Measurements from ENCODE around the gene ANKFN1. TPM values are rescaled to one million over a fixed set of nuclear protein-coding genes. Genes with fewer than 3 reads are reported as not detected.

ANKFN1 gene
- total RNA-seq, 1 experiment from 2014 or later, result 6.0 TPM

- no peaks in the 10 kb centered on the region for H3K36me3 ChIP-seq
- H3K9me3 ChIP-seq, result no peaks in the 10 kb centered on the region
- no peak overlapping the region for H3K4me3 ChIP-seq
- peak; percentile 85 for DNase-seq
- H3K27me3 ChIP-seq, result no peaks in the 10 kb centered on the region
These were observed 18.1 kb downstream of the ANKFN1 start for GRCh38 chr17:56171186-56171959.

- Histone ChIP-seq H3K36me3 (no peaks in the 10 kb centered on the region), H3K4me3 (no peak overlapping the region), H3K9me3 (no peaks in the 10 kb centered on the region), H3K27me3 (no peaks in the 10 kb centered on the region)
- peak; percentile 85 for DNase-seq
These were observed 19.3 kb downstream of the ANKFN1 start for GRCh38 chr17:56172517-56172982.

GRCh38 chr17:56173026-56173425 is 19.8 kb downstream of the ANKFN1 start:
- no peak for DNase-seq
- H3K27me3 ChIP-seq, result no peaks in the 10 kb centered on the region
- H3K36me3 ChIP-seq, result no peaks in the 10 kb centered on the region
- no peak overlapping the region for H3K4me3 ChIP-seq
- H3K9me3 ChIP-seq, result no peaks in the 10 kb centered on the region

GRCh38 chr17:56173958-56174835 is 20.9 kb downstream of the ANKFN1 start:
- Histone ChIP-seq H3K27me3 (no peaks in the 10 kb centered on the region), H3K4me3 (peak overlapping the region; percentile 37), H3K9me3 (no peaks in the 10 kb centered on the region), H3K36me3 (no peaks in the 10 kb centered on the region)
- peak; percentile 86 for DNase-seq

- no peaks in the 10 kb centered on the region for H3K36me3 ChIP-seq
- peak overlapping the region; percentile 37 for H3K4me3 ChIP-seq
- DNase-seq, result no peak
- no peaks in the 10 kb centered on the region for H3K9me3 ChIP-seq
- H3K27me3 ChIP-seq, result no peaks in the 10 kb centered on the region
These were observed 22.2 kb downstream of the ANKFN1 start for GRCh38 chr17:56175299-56175955.

- peak; percentile 84 for DNase-seq
- H3K9me3 ChIP-seq, result no peaks in the 10 kb centered on the region
- no peaks in the 10 kb centered on the region for H3K36me3 ChIP-seq
- H3K27me3 ChIP-seq, result no peaks in the 10 kb centered on the region
- H3K4me3 ChIP-seq, result no peak overlapping the region
These were observed 22.8 kb downstream of the ANKFN1 start for GRCh38 chr17:56176091-56176490.

- Histone ChIP-seq H3K27me3 (no peaks in the 10 kb centered on the region), H3K4me3 (no peak overlapping the region), H3K36me3 (no peaks in the 10 kb centered on the region), H3K9me3 (no peaks in the 10 kb centered on the region)
- DNase-seq, result no peak
These were observed 24.1 kb downstream of the ANKFN1 start for GRCh38 chr17:56177361-56177760.

GRCh38 chr17:56178203-56178602 is 24.9 kb downstream of the ANKFN1 start:
- DNase-seq, result no peak
- Histone ChIP-seq H3K27me3 (no peaks in the 10 kb centered on the region), H3K36me3 (no peaks in the 10 kb centered on the region), H3K9me3 (no peaks in the 10 kb centered on the region), H3K4me3 (no peak overlapping the region)

- no peaks in the 10 kb centered on the region for H3K27me3 ChIP-seq
- H3K4me3 ChIP-seq, result no peak overlapping the region
- peak; percentile 38 for DNase-seq
- peaks cover 3% of the 10 kb centered on the region for H3K36me3 ChIP-seq
- no peaks in the 10 kb centered on the region for H3K9me3 ChIP-seq
These were observed 28.8 kb downstream of the ANKFN1 start for GRCh38 chr17:56182081-56182480.

- no peak overlapping the region for H3K4me3 ChIP-seq
- H3K36me3 ChIP-seq, result peaks cover 3% of the 10 kb centered on the region
- DNase-seq, result no peak
- H3K27me3 ChIP-seq, result no peaks in the 10 kb centered on the region
- no peaks in the 10 kb centered on the region; the same call in 1 of the 2 replicates for H3K9me3 ChIP-seq
These were observed 31.4 kb downstream of the ANKFN1 start for GRCh38 chr17:56184650-56185049.

GRCh38 chr17:56185491-56186221 is 32.4 kb downstream of the ANKFN1 start:
- no peaks in the 10 kb centered on the region for H3K27me3 ChIP-seq
- peak; percentile 16 for DNase-seq
- H3K36me3 ChIP-seq, result peaks cover 3% of the 10 kb centered on the region
- H3K4me3 ChIP-seq, result no peak overlapping the region
- H3K9me3 ChIP-seq, result no peaks in the 10 kb centered on the region; the same call in 1 of the 2 replicates

GRCh38 chr17:56186222-56186786 is 33.0 kb downstream of the ANKFN1 start:
- DNase-seq, result peak; percentile 62
- Histone ChIP-seq H3K36me3 (peaks cover 3% of the 10 kb centered on the region), H3K27me3 (no peaks in the 10 kb centered on the region), H3K4me3 (no peak overlapping the region), H3K9me3 (no peaks in the 10 kb centered on the region; the same call in 1 of the 2 replicates)

- H3K9me3 ChIP-seq, result no peaks in the 10 kb centered on the region
- H3K27me3 ChIP-seq, result no peaks in the 10 kb centered on the region
- H3K4me3 ChIP-seq, result no peak overlapping the region
- no peak for DNase-seq
- H3K36me3 ChIP-seq, result no peaks in the 10 kb centered on the region
These were observed 50.2 kb downstream of the ANKFN1 start for GRCh38 chr17:56203430-56203829.

GRCh38 chr17:56206351-56206750 is 53.1 kb downstream of the ANKFN1 start:
- Histone ChIP-seq H3K9me3 (peaks cover 8% of the 10 kb centered on the region), H3K27me3 (no peaks in the 10 kb centered on the region), H3K4me3 (no peak overlapping the region), H3K36me3 (no peaks in the 10 kb centered on the region; the same call in 1 of the 2 replicates)
- no peak for DNase-seq

- no peak overlapping the region for H3K4me3 ChIP-seq
- peak; percentile 75 for DNase-seq
- peaks cover 8% of the 10 kb centered on the region for H3K9me3 ChIP-seq
These were observed 59.8 kb downstream of the ANKFN1 start for GRCh38 chr17:56213031-56213430.

GRCh38 chr17:56217921-56218320 is 64.6 kb downstream of the ANKFN1 start:
- DNase-seq, result no peak
- no peaks in the 10 kb centered on the region for H3K9me3 ChIP-seq
- H3K27me3 ChIP-seq, result no peaks in the 10 kb centered on the region
- no peaks in the 10 kb centered on the region for H3K36me3 ChIP-seq
- no peak overlapping the region for H3K4me3 ChIP-seq

More at GRCh38 chr17:56213031-56213430, 59.8 kb downstream of the ANKFN1 start:
- Histone ChIP-seq H3K36me3 (no peaks in the 10 kb centered on the region; the same call in 1 of the 2 replicates), H3K27me3 (no peaks in the 10 kb centered on the region)

Measured in MG63 (cell line).